GM21528 (cell line): ENCODE data around the gene DBI.

ENCODE experiments used
- ATAC-seq: cut with Tn5 transposase; IDR thresholded peaks from one replicate; pipeline ENCODE4 v1.9.1; 2021; ENCODE audit warnings: mild to moderate bottlenecking, moderate library complexity; ENCODE audit not compliant: unreplicated experiment, low FRiP score

Gene DBI

DNA sequence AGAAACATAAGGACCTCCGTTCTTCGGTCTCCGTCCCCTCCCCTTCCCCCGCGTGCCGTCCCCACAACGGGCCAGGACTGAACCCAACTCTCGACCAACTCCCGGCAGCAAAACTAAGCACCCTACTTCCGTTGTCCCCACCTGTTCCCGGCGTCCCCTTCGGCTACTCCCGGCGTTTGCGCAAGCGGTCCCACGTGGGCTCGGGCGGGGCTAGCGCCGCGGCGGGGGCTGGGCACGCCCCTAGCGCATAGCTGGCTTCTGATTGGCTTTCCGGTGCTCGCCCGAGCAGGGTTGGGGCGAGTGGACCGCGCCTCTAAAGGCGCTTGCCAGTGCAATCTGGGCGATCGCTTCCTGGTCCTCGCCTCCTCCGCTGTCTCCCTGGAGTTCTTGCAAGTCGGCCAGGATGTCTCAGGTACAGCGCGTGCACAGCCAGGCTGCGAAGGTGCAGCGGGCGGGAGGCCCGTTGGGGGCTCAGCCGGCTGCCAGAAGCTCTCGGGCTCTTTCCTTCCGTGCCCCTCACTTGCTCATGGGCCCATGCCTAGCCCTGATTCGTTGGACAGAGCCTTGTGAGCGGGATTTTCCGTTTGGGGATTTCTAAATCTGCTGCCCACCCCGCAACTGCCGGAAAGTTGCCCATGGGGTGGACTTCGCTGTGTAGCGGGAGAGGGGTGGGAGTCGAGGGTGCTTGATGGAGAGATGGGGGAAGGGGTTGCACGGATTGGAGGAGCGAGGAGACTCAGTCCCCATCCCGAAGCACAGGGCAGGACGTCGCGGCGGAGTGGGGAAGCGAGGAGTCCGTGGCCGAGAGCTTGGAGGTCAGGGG lies at the start of gene DBI, which contains the start of gene C2orf76:
Gene DBI (plus strand): TSS at position 329 of the 823 bp plus-strand sequence. CDS start 75 bp downstream, at position 404.
Gene C2orf76 (minus strand): TSS at position 186 of the 823 bp plus-strand sequence. CDS start 26,875 bp downstream, outside the sequence.
- ATAC-seq, result peak; percentile 95

- no peak for ATAC-seq
Measured at GRCh38 chr2:119317554-119317953, 49.2 kb upstream of the DBI start.

- ATAC-seq, result no peak
Measured at GRCh38 chr2:119319593-119319992, 47.2 kb upstream of the DBI start.

- no peak for ATAC-seq
Measured at GRCh38 chr2:119323459-119323858, 43.3 kb upstream of the DBI start.

GRCh38 chr2:119324685-119325270 lies 42.0 kb upstream of the DBI start:
- ATAC-seq, result no peak

DNA sequence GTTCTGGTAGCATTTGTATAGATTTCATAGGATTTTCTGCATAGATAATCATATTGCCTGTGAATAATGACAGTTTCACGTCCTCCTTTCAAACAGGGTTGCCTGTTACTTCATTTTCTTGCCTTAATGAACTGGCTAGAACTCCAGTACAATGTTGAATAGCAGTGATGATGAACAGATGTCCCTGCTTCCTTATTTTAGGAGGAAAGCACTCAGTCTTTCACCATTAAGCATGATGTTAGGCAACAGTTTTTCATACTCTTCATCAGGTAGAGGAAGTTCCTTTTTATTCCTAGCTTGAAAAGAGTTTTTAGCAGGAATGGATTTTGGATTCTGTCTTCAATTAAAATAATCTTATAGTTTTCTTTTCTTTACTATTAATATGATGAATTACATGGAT lies 39.8 kb upstream of the DBI start:
- no peak for ATAC-seq

- ATAC-seq, result no peak
Measured at GRCh38 chr2:119327431-119327830, 39.3 kb upstream of the DBI start.

GRCh38 chr2:119332953-119333352 lies 33.8 kb upstream of the DBI start:
- ATAC-seq, result no peak

DNA sequence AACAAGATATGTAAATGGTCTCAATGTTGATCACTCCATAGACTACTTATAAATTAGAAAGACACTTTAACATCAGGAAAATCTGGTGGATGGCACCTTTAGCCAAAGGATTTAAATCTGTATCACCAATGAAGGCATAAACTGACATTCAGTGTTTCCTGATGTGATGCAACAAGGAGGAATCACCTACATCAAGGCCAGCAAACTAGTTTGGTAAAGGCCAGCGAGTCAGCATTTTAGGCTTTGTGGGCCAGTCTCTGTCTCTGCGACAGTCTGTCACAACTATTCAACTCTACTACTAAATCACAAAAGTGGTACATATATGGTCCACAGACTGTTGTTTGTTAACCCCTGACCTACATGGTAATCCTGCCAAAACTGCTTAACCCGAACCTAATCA lies 33.4 kb upstream of the DBI start:
- no peak for ATAC-seq

DNA sequence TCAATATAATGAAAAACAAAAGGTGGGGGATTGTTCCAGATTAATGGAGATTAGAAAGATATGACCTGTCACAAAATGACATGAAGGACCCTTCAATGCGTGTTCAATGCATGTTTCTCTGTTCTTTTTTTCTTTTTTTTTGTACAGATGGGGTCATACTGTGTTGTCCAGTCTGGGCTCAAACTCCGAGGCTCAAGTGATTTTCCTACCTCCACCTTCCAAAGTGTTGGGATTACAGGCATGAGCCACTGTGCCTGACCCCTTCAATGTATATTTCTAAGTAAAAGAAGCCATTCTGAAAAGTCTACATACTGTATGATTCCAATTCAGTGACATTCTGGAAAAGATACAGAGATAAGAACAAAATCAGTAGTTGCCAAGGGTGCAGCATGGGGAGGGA lies 32.9 kb upstream of the DBI start:
- ATAC-seq, result no peak

DNA sequence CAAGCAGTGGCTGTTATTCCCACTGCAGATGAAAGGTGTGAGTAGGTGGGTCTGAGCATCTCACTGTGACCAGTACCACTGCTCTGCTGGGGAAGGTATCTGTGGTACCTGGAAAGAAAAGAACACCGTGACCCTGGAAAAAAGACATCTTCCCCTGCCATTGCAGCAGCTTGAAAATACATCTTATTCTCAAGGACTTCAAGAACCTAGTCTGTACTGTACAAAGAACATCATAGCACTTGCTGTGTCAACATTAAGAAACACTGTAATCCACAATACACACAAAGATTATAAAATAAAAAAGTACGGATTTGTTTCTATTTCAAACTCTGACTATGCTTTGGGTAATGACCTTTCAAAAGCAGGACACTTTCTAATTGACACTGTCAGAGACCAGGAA lies 29.0 kb upstream of the DBI start:
- ATAC-seq, result no peak

- no peak for ATAC-seq
Measured at GRCh38 chr2:119338272-119338671, 28.5 kb upstream of the DBI start.

DNA sequence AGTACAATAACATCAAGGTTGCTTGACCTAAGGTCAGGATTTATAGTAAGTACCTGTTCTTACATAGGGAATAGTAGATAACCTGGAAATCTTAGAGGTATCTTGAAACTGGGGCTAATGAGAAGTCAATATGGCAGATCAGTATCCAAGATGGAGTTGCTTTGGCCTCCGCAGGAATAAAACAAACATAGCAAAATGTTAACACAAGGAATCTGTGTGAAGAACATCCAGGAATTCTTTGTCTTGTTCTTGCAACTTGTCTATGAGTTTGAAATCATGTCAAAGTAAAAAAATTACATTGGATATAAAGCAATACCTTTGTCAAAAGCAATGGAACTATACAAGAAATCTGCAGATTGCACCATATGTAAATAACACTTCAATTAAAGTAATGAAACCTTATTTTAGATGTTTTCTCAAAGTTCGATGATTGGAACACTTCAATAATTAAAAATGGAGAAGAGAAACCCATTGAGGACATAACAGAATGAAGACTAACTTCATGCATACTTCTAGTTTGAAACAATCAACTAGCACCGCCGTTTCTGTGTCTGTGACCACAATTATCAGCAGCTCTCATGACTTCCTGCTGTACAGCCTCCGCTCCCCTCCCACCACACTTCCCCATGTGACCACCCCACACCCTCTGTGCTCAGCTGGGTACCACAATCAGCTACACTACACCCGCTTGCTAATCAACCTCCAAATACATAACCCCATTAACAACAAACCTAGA lies 27.8 kb upstream of the DBI start:
- peak; percentile 98 for ATAC-seq

DNA sequence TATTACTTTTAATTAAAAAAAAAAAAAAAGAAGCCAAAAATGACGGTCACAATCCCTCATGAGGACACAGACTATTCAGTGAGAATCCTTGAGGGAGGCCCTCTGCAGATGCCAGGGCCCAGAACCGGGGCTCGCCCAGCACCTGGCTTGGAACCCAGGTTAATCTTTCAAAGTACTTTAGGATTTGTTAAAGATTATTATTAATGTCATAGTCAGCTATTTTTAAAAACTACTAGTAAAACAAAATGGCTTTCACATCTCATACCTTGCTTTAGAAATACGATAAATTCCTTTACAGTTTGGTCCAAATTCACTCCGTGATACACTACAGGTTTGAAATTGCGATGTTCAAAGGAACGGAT lies 27.2 kb upstream of the DBI start:
- ATAC-seq, result no peak

- ATAC-seq, result no peak
Measured at GRCh38 chr2:119341684-119342083, 25.1 kb upstream of the DBI start.

DNA sequence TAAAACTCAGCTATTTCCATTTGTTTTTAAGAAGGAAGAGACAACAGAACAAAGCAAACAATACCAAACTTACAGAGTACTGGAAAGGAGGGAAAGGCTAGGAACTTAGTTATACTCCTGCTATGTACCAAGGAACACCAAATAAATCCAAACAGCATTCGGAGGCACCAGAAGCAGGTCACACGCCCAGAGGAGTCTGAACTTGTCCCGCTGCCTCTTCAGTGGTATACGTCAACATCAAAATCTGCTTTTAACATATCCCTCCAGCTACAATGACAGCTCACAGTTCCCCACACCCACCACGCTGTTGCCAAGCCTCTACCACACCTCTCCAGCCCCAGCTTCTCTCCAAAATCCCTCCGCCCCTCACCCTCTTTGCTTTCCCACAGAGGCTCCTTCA lies 17.5 kb upstream of the DBI start:
- ATAC-seq, result no peak

DNA sequence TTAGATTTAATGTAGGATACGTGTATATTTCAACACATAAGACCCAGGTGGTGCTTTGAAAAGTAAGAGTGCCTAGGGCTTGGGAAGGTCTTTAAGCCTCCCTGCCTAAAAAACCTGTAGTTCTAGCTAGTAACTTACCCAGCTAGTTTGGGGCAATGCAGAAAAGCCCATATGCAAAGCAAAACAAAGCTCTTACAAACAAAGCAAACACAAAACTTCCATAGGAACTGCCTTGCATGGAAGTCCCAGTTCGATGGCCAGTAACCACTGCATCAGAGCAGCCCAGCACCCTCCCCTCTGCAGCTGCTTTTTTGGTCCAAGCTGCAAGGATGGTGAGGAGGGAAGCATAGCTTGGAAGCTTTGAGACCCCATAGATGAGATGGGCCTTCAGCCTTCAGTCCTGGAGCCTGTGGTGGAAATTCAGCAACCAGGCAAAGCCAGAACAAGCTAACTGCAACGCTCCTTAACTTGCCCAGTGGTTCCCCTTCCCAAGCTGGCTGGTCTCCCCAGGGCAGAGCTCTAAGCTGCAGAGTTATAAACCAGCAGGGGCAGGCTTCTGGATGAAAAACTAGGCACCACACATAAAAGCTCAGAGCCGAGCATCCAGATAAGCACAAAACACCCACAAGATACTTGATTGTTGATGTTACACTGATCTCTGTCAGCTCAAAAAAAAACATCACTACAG lies 16.3 kb upstream of the DBI start:
- ATAC-seq, result no peak

DNA sequence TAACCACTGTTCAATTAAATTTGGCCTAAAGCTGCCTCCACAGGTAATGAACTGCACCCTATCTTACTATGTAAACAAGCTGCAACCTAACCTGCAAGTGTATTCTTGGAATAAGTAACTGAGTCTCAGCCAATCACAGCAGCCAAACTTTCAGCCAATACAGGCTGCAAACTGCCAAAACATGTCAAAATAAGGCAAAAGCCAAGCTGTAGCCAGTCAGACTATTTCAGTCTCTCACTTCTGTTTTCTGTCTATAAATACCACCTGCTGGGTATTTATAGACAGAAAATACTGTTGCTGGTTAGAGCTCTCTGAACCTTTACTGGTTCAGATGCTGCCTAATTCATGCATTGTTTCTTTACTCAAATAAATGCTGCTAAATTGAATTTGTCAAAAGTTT lies 14.4 kb upstream of the DBI start:
- ATAC-seq, result peak; percentile 97

DNA sequence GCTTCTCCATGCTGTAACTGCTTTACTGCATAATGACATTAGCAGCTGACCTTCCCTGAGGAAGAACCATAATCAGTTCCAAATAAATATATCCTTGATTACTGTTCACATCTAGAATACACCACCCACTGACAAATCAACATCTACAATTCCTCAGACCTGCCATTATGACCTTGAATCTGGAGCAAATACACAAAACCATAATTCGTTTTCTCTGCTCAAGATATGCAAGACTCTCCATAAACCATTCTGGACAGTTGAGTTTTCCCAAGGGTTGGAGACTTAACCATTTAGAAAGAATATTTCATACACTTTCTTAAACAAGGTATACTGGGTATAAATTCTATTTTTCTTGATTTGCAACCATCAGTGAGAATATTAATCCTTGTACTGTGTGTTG lies 11.9 kb upstream of the DBI start:
- no peak for ATAC-seq

DNA sequence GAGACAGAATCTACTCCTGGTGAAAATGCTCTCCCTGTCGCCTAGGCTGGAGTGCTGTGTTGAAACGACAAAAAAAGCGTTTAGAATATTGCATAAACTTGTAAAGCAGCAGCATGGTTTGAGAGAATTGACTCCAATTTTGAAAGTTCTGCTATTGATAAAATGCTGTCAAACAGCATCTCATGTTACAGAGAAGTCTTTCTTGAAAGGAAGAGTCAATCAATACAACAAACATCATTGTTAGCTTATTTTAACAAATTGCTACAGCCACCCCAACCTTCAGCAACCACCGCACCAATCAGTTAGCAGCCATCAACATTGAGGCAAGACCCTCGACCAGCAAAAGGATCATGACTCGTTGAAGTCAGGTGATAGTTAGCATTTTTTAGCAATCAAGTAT lies 7.0 kb upstream of the DBI start:
- no peak for ATAC-seq

DNA sequence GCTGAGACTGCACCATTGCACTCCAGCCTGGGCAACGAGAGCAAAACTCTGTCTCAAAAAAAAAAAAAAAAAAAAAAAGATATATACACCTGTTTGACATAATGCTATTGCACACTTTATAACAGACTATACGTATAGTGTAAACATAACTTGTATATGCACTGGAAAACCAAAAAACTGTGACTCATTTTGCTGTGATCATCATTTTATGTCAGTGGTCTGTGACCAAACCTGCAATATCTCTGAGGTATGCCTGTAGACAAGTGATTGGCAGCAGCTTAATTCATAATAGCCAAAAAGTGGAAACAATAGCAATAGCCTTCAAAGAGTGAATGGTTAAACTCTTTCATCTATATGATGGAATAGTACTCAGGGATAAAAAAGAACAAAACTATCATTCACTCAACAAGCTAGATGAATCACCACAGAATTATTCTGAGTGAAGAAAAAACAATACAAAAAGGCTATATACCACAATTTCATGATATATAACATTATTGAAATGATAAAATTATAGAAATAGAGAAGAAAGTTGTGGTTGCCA lies 6.3 kb upstream of the DBI start:
- ATAC-seq, result no peak
